ENCODE results near the gene TNN. TPM values are rescaled to one million over a fixed set of nuclear protein-coding genes. Genes with fewer than 3 reads are reported as not detected.
"Not testable (repeated sequence)": the region's sequence is repeated elsewhere in the genome, so short reads cannot be mapped to it uniquely, and the experiment has no call there.

The TNN gene
- polyA plus RNA-seq, 3 donors, result 2.3 to 3.3 (median 2.5) TPM

DNA sequence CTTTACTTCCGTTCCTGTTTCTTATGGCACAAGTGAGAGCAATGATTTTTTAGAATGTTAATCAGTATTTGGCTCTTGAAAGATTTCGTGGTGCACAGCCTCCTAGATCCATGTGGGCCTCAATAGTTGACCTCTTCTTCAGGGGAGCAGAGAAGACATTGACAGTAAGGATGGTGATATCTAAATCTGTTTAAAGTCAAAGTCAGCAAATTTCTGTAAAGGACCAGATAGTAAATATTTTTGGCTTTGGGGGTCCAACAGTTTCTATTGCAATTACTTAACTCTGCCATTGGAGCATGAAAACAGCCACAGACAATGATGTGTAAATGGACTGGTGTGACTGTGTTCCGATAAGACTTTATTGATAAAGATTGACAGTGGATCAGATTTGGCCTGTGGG lies 27.4 kb downstream of the TNN start:
- DNase-seq (ENCODE audit: extremely low read depth in 1 of 11, low read depth in 9 of 11, low spot score in 4 of 11), result no peak

DNA sequence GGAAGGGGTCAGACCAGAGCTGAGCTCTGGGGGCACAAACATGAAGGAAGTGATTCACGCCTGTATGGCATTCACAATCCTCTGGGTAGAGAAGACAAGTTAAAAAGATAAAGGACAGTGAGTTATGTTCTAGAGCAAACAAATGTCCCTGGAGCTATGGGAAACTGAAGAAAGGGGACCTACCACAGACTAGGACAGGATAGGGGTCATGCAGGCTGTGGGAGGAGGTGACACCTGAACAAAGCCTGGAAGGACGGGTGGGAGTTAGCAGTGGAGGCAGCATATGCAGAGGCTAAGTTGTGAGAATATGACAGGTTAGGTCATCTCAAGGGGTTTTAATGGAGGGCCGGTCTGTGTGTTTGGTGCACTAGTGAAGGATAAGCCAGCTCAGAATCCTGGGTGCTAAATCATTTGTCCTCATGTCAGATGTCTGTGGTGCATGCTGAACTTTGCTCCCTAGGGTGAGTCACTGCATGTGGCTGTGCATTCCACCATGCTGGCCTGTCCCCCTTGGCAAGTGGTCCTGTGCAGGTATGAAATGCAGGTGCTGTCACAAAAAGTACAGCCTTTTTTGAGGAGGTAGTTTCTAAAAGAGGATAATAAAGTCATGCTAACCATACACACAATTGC lies 28.5 kb downstream of the TNN start:
- no peak for DNase-seq (ENCODE audit: extremely low read depth in 1 of 11, low read depth in 9 of 11, low spot score in 4 of 11)

DNA sequence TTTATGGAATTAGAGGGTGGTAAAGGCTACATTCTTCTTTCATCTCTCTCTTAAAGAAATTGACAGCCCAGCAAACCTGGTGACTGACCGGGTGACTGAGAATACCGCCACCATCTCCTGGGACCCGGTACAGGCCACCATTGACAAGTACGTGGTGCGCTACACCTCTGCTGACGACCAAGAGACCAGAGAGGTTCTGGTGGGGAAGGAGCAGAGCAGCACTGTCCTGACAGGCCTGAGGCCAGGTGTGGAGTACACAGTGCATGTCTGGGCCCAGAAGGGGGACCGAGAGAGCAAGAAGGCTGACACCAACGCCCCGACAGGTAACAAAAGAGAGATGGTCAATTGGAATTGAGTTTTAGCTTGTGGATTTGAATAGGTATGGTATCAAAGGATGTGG lies 29.7 kb downstream of the TNN start:
- no peak for DNase-seq (ENCODE audit: extremely low read depth in 1 of 11, low read depth in 9 of 11, low spot score in 4 of 11)

DNA sequence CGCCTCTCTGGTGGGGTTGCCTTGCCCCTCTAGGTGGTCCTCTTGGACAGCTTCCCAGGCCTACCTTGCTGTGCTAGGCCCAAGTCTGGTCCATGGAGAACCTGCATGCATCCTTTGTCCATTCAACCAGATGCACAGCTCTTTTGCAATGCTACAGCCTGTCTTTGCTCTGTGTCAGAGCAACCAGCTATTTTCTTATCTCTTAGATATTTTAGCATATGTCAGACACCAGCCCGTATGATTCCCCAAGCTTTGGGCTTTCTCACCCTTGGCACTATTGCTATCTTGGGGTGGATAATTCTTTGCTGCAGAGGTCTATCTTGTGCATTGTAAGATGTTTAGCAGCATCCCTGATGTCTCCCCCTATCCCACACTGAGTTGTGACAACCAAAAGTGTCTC lies 32.3 kb downstream of the TNN start:
- DNase-seq (ENCODE audit: extremely low read depth in 1 of 11, low read depth in 9 of 11, low spot score in 4 of 11), result no peak

DNA sequence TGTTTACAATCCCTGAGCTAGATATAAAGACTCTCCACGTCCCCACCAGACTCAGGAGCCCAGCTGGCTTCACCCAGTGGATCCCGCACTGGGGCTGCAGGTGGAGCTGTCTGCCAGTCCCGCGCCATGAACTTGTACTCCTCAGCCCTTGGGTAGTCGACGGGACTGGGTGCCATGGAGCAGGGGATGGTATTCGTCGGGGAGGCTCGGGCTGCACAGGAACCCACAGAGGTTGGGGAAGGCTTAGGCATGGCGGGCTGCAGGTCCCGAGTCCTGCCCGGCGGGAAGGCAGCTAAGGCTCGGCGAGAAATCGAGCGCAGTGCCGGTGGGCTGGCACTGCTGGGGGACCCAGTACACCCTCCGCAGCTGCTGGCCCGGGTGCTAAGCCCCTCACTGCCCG lies 34.5 kb downstream of the TNN start:
- not testable (repeated sequence) for DNase-seq (ENCODE audit: extremely low read depth in 1 of 11, low read depth in 9 of 11, low spot score in 4 of 11)

DNA sequence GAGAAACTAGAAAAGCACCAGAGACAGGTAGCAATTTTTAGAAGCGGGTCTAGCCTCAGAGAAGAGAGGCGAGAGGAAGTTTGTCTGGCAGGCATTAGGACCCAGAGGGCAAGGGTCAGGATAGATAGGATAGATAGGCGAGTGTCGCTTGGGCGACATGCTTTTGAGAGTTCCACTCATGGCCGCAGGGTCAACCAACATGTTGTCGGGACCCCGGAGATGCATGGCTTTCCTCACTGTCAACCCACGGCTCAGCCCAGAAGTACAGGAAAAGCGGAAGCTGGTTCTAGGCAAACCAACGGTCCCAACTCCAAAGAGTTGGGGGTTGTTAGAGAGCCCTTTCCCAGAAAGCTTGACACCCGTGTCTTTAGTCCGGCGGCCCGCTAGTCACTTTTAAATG lies 38.9 kb downstream of the TNN start:
- not testable (repeated sequence) for DNase-seq (ENCODE audit: extremely low read depth in 1 of 11, low read depth in 9 of 11, low spot score in 4 of 11)

DNA sequence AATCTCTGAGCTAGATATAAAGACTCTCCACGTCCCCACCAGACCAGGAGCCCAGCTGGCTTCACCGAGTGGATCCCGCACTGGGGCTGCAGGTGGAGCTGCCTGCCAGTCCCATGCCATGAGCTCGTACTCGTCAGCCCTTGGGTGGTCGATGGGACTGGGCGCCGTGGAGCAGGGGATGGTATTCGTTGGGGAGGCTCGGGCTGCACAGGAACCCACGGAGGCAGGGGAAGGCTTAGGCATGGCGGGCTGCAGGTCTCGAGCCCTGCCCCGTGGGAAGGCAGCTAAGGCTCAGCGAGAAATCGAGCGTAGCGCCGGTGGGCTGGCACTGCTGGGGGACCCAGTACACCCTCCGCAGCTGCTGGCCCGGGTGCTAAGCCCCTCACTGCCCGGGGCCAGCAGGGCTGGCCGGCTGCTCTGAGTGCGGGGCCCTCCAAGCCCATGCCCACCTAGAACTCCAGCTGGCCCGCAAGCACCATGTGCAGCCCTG lies 40.7 kb downstream of the TNN start:
- DNase-seq (ENCODE audit: extremely low read depth in 1 of 11, low read depth in 9 of 11, low spot score in 4 of 11), result not testable (repeated sequence)

DNA sequence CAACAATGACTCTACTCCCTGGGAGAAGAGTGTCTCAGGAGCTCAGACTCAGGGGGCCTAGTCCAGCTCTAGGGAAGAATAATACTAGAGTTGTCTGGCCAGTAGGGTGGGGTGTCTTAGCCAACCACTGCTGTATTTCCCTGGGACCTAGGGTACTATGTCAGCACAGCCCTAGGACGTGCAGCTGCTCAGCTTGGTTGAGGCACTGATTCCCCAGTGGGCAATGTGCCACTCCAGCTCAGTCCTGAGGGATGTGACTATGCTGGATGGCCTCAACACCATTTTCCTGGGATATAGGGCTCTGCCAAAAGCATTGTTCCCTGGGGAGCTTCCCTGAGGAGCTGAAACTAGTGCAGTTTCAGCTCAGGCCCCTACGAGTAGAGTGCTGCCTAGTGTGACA lies 47.4 kb downstream of the TNN start:
- no peak for DNase-seq (ENCODE audit: extremely low read depth in 1 of 11, low read depth in 9 of 11, low spot score in 4 of 11)

DNA sequence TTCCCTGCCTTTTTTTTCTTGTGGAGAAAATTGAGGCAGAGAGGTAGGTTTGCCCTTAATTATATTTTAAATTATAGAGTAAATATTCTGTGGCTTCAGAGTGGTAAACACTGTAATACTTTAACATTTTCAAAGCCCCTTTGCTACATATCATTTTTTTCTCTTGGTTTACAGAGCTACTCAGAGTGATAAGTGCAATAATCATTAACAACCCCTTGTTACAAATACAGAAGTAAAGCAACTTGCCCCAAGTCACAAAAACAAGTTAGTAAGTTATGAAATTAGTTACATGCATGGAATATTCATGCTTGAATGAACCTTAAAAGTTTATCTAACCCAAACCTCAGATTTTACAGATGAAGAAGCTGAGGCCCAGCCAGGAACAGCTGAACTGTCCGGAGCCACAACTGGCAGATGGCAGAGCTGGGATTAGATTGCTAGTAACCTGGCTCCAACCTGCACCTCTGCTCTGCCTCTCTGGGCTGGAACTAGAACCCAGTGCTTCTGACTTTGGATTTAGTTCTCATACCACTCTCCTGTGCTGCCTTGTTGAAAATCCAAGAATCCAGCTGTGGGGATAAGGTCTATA lies 48.7 kb downstream of the TNN start:
- no peak for DNase-seq (ENCODE audit: extremely low read depth in 1 of 11, low read depth in 9 of 11, low spot score in 4 of 11)

DNA sequence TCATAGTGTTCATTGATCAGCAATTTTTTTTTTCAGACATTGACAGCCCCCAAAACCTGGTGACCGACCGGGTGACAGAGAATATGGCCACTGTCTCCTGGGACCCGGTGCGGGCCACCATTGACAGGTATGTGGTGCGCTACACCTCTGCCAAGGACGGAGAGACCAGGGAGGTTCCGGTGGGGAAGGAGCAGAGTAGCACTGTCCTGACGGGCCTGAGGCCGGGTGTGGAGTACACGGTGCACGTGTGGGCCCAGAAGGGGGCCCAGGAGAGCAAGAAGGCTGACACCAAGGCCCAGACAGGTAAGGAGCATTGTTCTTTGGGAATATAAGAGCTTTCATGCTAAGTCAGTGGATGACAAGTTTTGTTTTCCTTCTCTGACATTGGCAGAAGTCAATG lies 49.3 kb downstream of the TNN start:
- no peak for DNase-seq (ENCODE audit: extremely low read depth in 1 of 11, low read depth in 9 of 11, low spot score in 4 of 11)

DNA sequence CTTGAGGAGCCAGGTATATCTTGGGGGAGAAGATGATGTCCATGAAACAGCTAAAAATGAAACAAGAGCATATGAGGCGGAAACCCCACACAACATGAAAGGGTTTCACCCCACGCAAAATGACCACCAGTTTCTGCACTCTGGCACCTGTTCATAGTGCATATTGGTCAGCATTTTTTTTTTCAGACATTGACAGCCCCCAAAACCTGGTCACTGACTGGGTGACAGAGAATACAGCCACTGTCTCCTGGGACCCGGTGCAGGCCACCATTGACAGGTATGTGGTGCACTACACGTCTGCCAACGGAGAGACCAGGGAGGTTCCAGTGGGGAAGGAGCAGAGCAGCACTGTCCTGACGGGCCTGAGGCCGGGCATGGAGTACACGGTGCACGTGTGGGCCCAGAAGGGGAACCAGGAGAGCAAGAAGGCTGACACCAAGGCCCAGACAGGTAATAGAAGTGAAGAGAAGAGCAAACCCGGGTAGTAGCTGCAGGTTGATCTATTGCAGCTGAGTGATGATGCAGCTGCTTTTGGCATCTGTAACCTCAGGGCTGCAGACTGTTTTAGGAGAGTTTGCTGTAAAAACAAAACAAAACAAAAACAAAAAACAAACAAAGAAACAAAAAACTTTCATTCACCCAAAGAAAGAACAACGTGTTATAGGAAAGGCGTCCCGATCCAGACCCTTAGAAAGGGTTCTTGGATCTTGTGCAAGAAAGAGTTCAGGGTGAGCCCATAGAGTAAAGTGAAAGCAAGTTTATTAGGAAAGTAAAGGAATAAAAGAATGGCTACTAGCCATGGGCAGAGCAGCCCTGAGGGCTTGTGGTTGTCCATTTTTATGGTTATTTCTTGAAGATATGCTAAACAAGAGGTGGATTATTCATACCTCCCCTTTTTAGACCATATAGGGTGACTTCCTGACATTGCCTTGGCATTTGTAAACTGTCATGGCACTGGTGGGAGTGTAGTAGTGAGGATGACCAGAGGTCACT lies 51.0 kb downstream of the TNN start:
- DNase-seq (ENCODE audit: extremely low read depth in 1 of 11, low read depth in 9 of 11, low spot score in 4 of 11), result no peak

DNA sequence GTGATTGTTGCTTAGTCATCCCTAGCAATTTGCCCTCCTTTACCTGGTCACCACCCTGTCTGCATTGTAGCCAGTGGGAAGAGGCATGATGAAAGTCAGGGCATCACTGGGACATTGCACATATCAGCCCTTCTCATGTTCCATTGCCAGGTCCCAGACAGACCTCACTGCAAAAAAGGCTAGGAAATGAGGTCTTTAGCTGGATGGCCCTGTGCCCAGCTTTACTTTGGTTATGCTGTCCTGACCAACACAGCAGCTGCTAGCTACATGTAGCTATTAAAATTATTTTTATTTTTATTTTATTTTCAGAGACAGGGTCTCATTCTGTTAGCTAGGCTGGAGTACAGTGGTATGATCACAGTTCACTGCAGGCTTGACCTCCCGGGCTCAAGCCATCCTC lies 52.9 kb downstream of the TNN start:
- DNase-seq (ENCODE audit: extremely low read depth in 1 of 11, low read depth in 9 of 11, low spot score in 4 of 11), result no peak

DNA sequence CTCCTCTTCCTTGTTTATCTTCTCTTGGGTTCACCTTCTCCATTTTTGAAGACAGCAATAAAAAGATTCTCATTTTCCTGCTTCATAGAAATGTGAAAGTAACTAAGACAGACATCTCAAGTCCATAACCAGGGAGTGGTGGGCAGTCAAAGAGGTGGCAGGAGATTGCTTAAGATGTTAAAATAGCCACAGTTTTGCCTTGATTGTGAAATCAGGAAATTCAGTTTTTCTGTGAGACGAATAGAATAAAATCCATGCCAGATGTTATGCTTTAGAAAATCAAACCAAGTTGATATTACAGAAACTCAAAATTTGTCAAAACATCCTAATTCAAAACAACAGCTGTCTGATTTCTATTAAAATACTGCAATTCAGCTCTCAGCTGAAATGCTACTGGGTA lies 57.2 kb downstream of the TNN start:
- no peak for DNase-seq (ENCODE audit: extremely low read depth in 1 of 11, low read depth in 9 of 11, low spot score in 4 of 11)

DNA sequence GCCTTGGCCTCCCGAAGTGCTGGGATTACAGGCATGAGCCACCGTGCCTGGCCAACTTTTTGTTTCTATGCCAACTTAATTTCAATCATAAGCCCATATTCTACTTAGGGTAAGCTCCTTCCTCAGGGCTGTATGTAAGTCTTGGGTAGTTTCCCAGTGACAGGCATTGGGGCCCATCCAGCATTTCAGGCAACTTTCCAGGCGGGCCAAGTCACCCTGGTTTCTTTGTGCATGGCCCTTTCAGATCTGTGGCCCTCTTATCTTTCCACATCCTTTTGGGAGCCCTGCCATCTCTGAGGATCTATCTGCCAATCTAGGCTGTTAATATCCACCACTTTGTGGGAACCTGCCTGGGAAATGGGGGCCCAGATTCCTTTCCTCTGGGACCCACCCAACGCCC lies 58.7 kb downstream of the TNN start:
- no peak for DNase-seq (ENCODE audit: extremely low read depth in 1 of 11, low read depth in 9 of 11, low spot score in 4 of 11)

DNA sequence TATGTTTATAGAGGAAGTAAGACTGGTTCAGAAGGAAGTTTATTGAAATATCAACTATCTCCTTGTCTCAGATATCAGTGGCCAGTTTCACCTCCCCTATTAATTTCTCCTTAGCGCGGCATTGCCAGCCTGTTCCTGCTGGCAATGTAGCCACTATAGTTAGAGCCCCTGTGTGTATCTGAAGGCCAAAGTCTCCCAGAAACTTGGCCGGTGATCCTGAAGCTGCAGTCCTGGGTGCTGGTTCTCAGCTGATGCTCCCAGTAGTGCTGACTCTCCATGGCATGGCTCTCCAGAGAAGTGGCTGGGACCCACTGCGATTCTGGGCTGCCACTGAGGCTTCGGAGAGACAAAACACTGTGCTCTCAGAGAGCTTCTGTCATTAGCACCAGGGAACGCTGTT lies 59.9 kb downstream of the TNN start:
- DNase-seq (ENCODE audit: extremely low read depth in 1 of 11, low read depth in 9 of 11, low spot score in 4 of 11), result no peak

DNA sequence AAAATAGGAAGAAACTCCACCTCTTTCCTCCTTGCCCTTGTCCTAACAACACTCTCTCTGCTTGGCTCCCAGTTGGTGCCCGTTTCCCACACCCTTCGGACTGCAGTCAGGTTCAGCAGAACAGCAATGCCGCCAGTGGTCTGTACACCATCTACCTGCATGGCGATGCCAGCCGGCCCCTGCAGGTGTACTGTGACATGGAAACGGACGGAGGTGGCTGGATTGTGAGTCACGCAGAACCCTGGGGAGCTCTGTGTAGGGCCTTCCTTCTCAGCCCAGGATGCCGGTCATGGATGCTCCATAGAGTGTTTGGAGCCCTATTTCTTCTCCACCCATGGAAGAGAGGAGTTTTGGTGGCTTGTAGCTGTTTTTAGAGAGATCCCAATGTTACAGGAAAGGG lies 60.9 kb downstream of the TNN start:
- DNase-seq (ENCODE audit: extremely low read depth in 1 of 11, low read depth in 9 of 11, low spot score in 4 of 11), result no peak

DNA sequence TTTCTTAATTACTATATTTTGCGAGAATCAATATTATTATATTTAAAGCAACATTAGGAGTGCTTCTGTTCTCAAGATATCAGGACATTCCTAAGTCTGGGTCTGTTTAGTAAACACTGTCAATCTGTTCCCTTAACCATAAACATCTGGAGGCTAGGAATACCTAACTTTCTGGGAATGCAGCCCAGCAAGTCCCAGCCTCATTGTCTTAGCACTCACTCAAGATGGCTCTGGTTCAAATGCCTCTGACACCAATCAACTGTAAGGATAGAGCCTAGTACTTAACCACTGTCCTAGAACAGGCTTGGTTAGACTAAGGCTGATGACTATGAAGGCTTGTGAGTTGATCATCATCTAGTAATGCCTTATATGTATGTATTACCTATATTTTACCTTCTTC lies 61.5 kb downstream of the TNN start:
- no peak for DNase-seq (ENCODE audit: extremely low read depth in 1 of 11, low read depth in 9 of 11, low spot score in 4 of 11)

DNA sequence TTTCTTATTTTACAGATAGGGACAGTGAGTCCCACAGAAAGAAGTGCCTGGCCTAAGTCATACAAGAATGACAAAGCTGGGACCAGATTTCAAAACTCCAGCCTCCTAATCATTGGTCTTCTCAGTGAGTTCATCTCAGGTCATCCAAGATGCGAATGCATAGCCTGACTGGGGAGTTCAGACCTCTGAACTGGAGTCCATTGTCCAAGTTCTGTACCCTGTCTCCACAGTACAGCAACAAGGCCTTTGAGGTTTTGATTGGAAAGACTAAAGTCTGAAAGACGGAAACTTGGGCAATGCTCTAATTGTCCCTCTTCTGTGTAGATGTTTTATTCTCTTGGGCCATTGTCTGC lies 62.0 kb downstream of the TNN start:
- no peak for DNase-seq (ENCODE audit: extremely low read depth in 1 of 11, low read depth in 9 of 11, low spot score in 4 of 11)

DNA sequence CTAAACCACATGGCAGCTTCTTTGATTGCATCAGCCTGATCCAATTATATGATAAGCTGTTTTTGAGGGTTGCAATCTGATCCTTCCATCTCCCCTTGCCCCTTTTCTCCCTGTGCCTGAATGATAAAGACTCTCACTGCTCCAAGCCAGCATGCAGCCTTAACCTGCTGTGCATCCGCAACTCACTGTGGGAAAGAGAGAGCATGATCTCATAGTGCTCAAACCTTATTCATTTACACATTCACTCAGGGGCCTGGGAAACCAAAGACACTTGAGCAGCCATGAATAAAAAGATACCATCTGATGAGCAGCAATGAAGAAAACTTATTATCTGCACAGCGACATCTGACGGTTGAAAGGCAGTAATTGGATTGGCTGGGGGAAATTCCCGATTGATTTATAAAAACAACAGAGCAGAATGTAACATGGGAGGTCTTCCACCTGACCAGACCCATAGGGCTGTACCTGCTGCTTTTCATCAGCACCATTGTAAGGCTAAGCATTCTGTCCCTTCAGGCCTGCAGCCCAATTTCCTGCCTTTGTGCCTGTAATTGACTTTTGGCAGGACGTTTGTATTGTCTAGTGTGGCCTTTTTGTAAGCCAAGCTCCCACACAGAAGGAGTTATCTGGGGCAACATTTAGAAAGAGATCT lies 62.5 kb downstream of the TNN start:
- no peak for DNase-seq (ENCODE audit: extremely low read depth in 1 of 11, low read depth in 9 of 11, low spot score in 4 of 11)

DNA sequence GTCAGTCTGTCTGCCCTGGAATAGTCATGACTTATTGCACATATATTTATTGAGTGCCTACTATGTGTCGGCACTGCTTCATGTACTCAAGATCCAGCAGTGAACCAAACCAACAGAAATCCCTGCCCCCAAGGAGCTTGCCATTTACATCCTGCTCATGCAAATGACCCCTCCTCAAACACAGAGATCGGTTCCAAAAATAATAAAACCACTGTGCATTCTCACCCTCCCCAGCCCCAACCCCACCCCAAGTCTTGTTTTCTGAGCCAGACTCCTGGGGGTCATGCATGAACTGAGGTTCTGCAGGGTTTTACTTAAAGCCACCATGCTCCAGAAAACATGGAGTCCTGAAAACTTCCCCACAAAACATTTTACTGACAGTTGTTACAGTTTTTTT lies 63.0 kb downstream of the TNN start:
- no peak for DNase-seq (ENCODE audit: extremely low read depth in 1 of 11, low read depth in 9 of 11, low spot score in 4 of 11)

Data from renal cortex interstitium (tissue), 11 donors.